ENCODE data around the gene ADNP. TPM values are rescaled to one million over a fixed set of nuclear protein-coding genes. Genes with fewer than 3 reads are reported as not detected.

ADNP gene
- polyA plus RNA-seq, 1 donor from 2014 or later, result 78.5 TPM

GRCh38 chr20:50969435-50969834, 38.2 kb upstream of the ADNP start:
- Histone ChIP-seq H4K20me1 (ENCODE audit: insufficient read depth) (no peaks in the 10 kb centered on the region), H3K27ac (ENCODE audit: low read length) (no peak overlapping the region), H3K9me2 (ENCODE audit: insufficient read depth, low read length) (no peaks in the 10 kb centered on the region), H3K9ac (ENCODE audit: low read length) (no peak overlapping the region), H3K4me3 (ENCODE audit: low read length) (no peak overlapping the region), H2AFZ (ENCODE audit: low read depth, low read length) (no peak overlapping the region), H3K36me3 (ENCODE audit: insufficient read depth, low read length) (no peaks in the 10 kb centered on the region), H3K9me3 (ENCODE audit: low read length) (no peaks in the 10 kb centered on the region), H3K27me3 (ENCODE audit: insufficient read depth, low read depth, low read length) (no peaks in the 10 kb centered on the region), H3F3A (ENCODE audit: insufficient read depth, low read length, poor library complexity, severe bottlenecking) (no peaks in the 10 kb centered on the region), H3K79me2 (replicated peaks; ENCODE audit: insufficient read depth, low read length) (no peaks in the 10 kb centered on the region), H3K4me2 (ENCODE audit: low read length) (no peak overlapping the region)
- no peak for TF ChIP-seq SMC3 (conservative IDR thresholded peaks at IDR 0.05; ENCODE audit: poor library complexity)

- Histone ChIP-seq H3F3A (ENCODE audit: insufficient read depth, low read length, poor library complexity, severe bottlenecking) (no peaks in the 10 kb centered on the region), H3K27ac (ENCODE audit: low read length) (peak overlapping the region; percentile 37), H3K4me3 (ENCODE audit: low read length) (no peak overlapping the region), H3K9me3 (ENCODE audit: low read length) (no peaks in the 10 kb centered on the region), H3K9ac (ENCODE audit: low read length) (no peak overlapping the region), H3K9me2 (ENCODE audit: insufficient read depth, low read length) (no peaks in the 10 kb centered on the region), H4K20me1 (ENCODE audit: insufficient read depth) (no peaks in the 10 kb centered on the region), H2AFZ (ENCODE audit: low read depth, low read length) (no peak overlapping the region), H3K4me2 (ENCODE audit: low read length) (no peak overlapping the region), H3K27me3 (ENCODE audit: insufficient read depth, low read depth, low read length) (no peaks in the 10 kb centered on the region), H3K79me2 (replicated peaks; ENCODE audit: insufficient read depth, low read length) (no peaks in the 10 kb centered on the region), H3K36me3 (ENCODE audit: insufficient read depth, low read length) (no peaks in the 10 kb centered on the region)
- no peak for TF ChIP-seq REST (IDR thresholded peaks at IDR 0.05; ENCODE audit: borderline replicate concordance)
- no peak for TF ChIP-seq CTCF (IDR thresholded peaks at IDR 0.05; ENCODE audit: poor library complexity, severe bottlenecking)
- no peak for TF ChIP-seq SMC3 (conservative IDR thresholded peaks at IDR 0.05; ENCODE audit: poor library complexity)
- TF ChIP-seq RAD21 (conservative IDR thresholded peaks at IDR 0.05), result no peak
- no peak for TF ChIP-seq EZH2 (IDR thresholded peaks at IDR 0.05; ENCODE audit: borderline replicate concordance, insufficient read depth, low read length, poor library complexity, severe bottlenecking)
- TF ChIP-seq TAF1 (IDR thresholded peaks at IDR 0.05; ENCODE audit: low read depth), result no peak
- no peak for TF ChIP-seq EP300 (conservative IDR thresholded peaks at IDR 0.05; ENCODE audit: poor library complexity, severe bottlenecking)
- TF ChIP-seq POLR2AphosphoS5 (IDR thresholded peaks at IDR 0.05), result no peak
- no peak for TF ChIP-seq MXI1 (conservative IDR thresholded peaks at IDR 0.05; ENCODE audit: poor library complexity, severe bottlenecking)
Measured at GRCh38 chr20:50968289-50968688, 37.1 kb upstream of the ADNP start.

- Histone ChIP-seq H3K4me2 (ENCODE audit: low read length) (no peak overlapping the region), H4K20me1 (ENCODE audit: insufficient read depth) (no peaks in the 10 kb centered on the region), H3K4me3 (ENCODE audit: low read length) (no peak overlapping the region), H2AFZ (ENCODE audit: low read depth, low read length) (no peak overlapping the region), H3K36me3 (ENCODE audit: insufficient read depth, low read length) (no peaks in the 10 kb centered on the region), H3K79me2 (replicated peaks; ENCODE audit: insufficient read depth, low read length) (no peaks in the 10 kb centered on the region), H3F3A (ENCODE audit: insufficient read depth, low read length, poor library complexity, severe bottlenecking) (no peaks in the 10 kb centered on the region), H3K9me2 (ENCODE audit: insufficient read depth, low read length) (no peaks in the 10 kb centered on the region), H3K27me3 (ENCODE audit: insufficient read depth, low read depth, low read length) (no peaks in the 10 kb centered on the region), H3K27ac (ENCODE audit: low read length) (peak overlapping the region; percentile 37), H3K9ac (ENCODE audit: low read length) (peak overlapping the region; percentile 9), H3K9me3 (ENCODE audit: low read length) (no peaks in the 10 kb centered on the region)
- TF ChIP-seq SMC3 (conservative IDR thresholded peaks at IDR 0.05; ENCODE audit: poor library complexity), result no peak
- no peak for TF ChIP-seq TAF1 (IDR thresholded peaks at IDR 0.05; ENCODE audit: low read depth)
- TF ChIP-seq EZH2 (IDR thresholded peaks at IDR 0.05; ENCODE audit: borderline replicate concordance, insufficient read depth, low read length, poor library complexity, severe bottlenecking), result no peak
- no peak for TF ChIP-seq POLR2AphosphoS5 (IDR thresholded peaks at IDR 0.05)
- no peak for TF ChIP-seq REST (IDR thresholded peaks at IDR 0.05; ENCODE audit: borderline replicate concordance)
- TF ChIP-seq RAD21 (conservative IDR thresholded peaks at IDR 0.05), result no peak
- TF ChIP-seq EP300 (conservative IDR thresholded peaks at IDR 0.05; ENCODE audit: poor library complexity, severe bottlenecking), result no peak
- no peak for TF ChIP-seq MXI1 (conservative IDR thresholded peaks at IDR 0.05; ENCODE audit: poor library complexity, severe bottlenecking)
- TF ChIP-seq CTCF (IDR thresholded peaks at IDR 0.05; ENCODE audit: poor library complexity, severe bottlenecking), result no peak
Measured at GRCh38 chr20:50967586-50967985, 36.3 kb upstream of the ADNP start.

All from neural cell (in vitro differentiated cells).